ENCODE results near the gene TIMM44.
"Not testable (repeated sequence)": the region's sequence is repeated elsewhere in the genome, so short reads cannot be mapped to it uniquely, and the experiment has no call there.

The TIMM44 gene

DNA sequence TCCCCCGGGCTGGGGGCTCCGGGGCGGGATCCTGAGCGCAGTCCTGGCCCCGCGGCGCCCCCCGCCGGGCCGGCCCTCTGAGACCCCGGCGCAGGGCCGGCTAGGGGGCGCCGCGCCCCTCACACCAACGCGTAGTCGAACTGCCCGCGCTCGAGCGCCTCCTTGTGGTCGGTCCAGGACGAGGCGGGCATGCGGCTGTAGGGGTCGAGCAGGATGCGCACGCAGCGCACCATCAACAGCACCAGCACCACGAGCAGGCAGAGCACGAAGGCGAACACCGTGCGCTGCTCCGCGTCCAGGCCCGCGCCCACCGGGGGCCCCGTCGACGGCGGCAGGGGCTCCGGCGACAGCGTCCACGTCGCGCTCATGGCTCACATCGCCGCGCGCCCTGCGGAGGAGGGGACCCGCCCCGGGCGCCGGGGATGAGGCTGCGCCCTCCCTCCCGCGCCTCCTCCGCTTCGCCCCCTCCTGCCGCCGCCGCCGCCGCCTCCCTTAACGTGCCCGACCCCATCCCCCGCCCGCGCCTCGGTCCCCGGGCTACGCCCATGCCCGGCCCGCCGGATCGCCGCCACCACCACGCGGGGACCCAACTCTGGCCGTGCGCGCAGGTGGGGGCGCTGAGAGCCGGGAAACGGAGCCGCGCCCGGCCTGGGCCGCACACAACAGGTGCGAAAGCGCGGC, 18.2 kb downstream of the TIMM44 start:
- peak; percentile 81 for DNase-seq (ENCODE audit: low read depth)

DNA sequence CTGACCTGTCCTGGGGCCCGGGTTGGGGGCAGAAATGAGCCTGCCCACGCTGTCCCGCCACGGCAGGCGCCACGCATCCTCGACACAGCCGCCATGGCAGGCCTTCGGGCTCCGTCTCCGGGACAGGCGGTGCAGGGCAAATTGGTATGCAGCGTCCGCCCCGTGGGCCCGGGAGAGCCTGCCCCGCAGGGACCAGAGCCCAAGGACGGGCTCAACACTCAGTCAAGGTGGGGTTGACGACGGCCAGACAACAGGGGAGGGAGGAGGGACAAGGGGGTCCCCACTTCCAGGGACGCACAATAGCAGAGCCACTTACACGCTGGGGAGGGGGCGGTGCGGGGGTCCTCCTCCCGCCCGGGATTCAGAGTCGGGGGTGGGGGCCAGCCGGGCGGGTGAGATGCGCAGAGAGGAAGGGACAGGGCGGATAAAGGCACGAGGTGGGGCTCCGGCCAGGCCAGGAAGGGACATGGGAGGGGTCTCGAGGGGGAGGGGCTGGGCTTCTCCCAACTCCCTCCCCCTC, 18.8 kb downstream of the TIMM44 start:
- DNase-seq (ENCODE audit: low read depth): no peak

DNA sequence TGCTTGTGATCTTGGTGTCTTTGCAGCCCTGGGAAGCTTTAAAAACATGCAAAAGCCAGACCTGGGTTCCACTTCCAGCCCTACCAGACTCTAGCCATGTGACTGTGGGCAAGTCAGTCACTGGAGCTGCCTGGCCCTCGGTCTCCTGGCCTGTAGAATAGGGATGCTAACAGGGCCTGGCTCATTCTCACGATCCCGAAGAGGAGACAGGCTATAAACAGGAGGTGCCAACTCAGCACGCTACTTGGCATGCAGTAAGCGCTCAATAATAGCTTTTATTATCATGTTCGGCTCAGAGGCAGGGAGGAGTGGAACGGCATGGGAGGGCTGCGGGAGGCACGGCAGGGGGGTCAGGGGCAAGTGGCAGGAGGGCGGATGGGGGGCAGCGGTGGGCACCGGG, 19.2 kb downstream of the TIMM44 start:
- DNase-seq (ENCODE audit: low read depth): no peak

DNA sequence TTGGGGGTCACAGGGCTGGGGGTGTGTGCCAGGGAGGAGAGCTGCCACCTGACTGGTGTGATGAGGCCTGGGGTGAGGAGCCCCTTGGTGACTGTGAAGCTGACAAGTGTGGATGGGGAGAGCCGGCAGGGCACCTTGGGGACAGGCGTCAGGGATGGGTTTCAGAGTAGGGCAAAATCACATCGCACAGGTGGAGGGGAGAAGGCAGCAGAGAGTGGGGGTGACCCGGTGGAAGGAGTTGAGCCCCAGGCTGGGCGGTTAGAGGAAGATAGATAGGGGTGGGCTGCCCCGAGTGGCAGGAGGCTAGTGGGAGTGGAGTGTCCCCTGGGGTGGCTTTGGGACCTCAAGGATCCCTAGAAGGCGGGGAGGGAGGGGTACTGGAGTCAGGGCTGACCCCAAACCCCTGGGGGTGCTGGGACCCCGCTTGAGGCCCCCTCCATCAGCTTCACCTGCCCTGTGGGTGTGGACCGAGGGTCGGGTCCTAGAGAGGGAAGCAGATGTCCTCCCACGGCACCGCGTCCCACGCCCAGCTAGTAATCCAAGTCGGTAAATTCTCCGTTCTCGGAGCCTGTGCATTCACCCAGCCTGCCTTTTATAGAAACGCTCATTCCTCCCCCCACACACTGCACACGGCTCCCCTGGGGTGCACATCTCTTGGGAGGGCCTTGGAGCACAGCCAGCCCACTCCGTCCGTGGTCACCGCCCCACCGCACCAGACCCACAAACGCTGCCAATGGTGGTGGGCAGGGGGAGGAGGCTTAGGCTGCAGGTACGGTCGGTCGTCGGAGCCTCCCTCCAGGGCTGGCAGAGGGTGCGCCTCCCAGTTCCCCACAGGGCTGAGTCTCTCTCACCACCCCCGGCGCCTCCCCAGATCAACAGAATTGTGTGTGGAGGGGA, 19.9 kb downstream of the TIMM44 start:
- DNase-seq (ENCODE audit: low read depth): no peak

DNA sequence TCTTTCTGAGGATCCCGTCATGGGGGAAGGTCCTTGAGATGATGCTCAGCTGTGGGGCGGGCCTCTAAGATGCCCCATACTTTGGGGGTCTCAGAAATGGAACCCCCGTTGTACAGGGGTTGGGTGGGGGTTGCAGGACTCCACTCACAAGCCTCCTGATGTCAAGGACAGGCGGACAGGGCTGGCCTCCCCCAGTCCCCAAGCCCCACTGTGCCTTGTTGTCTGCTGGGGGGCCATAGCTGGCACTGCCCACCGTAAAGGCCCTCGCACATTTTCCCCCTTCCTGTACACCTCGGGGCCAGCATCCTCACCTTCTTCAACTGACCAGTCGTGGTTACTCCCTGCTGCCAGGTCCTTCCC, 20.6 kb downstream of the TIMM44 start:
- no peak for DNase-seq (ENCODE audit: low read depth)

DNA sequence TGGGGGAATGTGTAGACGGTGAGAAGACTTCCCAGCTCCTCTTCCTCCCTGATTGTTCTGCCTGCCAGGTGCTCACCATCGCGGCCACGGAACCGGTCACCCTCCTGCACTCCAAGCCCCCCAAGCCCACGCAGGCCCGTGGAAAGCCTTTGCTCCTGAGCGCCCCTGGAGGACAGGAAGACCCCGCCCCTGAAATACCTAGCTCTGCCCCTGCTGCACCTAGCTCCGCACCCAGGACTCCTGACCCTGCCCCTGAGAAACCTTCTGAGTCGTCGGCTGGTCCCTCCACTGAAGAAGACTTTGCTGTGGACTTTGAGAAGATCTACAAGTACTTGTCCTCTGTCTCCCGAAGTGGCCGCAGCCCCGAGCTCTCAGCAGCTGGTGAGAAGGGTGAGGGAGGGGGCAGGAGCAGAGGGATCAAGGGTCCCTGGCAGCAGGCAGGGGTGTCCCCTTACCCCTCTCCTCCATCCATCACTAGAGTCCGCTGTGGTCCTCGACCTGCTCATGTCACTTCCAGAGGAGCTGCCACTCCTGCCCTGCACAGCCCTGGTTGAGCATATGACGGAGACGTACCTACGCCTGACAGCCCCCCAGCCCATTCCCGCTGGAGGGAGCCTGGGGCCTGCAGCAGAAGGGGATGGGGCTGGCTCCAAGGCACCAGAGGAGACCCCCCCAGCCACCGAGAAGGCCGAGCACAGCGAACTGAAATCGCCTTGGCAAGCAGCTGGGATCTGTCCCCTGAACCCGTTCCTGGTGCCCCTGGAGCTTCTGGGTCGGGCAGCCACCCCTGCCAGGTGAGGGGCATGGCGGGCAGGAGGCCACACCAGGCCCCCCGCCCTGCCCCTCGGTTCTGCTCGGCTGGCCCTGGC, 21.3 kb downstream of the TIMM44 start:
- DNase-seq (ENCODE audit: low read depth): no peak

DNA sequence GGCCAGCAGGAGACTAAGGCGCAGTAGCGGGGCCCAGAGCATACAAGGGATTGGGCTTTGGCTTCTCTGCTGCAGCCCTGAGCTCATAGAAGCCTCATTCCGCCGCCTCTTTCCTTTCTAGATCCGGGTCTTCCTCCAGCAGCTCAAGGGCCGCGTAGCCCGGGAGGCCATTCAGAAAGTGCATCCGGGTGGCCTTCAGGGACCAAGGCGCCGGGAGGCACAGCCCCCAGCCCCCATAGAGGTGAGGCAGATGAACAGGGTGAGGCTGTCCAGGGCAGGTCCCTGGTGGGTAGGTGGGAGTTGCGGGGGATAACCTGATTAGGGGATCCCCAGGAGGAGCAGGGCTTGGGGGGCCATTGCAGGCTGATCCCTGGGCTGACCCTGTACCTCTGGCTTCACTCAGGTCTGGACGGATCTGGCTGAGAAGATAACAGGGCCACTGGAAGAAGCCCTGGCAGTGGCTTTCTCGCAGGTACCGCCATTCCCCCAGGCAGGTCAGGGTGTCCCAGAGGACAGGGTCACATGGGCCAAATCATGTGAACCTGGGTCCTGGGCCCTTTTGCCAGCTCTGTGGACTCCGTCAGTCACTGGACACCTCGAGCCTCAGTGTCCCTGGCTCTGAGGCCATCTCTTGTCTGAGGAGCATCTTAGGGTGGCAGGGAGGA, 22.0 kb downstream of the TIMM44 start:
- DNase-seq (ENCODE audit: low read depth): no peak

DNA sequence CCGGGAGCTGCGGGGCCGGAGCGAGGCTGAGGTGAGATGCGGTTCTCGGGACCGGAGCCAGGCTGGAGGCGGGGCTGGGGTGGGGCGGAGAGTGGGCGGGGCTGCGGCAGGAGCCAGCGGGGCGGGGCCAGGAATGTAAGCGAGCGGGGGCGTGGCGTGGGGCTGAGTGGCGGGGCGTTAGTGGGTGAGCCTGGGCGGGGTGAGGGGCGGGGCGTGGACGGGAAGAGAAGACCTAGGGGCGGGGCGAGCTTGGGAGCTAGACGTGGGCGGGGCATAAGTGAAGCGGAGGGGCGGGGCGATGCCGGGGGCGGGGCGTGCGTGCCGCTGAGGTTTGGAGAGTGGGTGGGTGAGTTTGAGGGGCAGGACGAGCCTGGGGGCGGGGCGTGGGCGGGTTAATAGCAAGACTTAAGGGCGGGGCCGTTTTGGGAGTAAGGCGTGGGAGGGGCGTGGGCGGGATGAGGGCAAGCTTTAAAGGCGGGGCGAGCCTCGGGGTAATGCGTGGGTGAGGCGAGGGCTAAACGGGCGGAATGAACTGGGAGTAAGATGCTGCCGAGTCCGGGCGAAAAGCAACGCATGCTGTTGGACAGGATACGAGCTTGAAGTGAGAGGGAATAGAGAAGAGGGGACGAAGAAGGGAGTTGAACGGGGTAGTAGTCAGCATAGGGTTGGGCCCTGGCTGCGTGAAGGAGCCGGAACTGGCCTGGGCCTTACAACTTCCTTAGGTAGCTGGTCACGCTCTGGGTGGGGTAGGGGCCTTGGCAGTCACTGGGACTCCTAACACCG, 22.8 kb downstream of the TIMM44 start:
- DNase-seq (ENCODE audit: low read depth): peak; percentile 97

DNA sequence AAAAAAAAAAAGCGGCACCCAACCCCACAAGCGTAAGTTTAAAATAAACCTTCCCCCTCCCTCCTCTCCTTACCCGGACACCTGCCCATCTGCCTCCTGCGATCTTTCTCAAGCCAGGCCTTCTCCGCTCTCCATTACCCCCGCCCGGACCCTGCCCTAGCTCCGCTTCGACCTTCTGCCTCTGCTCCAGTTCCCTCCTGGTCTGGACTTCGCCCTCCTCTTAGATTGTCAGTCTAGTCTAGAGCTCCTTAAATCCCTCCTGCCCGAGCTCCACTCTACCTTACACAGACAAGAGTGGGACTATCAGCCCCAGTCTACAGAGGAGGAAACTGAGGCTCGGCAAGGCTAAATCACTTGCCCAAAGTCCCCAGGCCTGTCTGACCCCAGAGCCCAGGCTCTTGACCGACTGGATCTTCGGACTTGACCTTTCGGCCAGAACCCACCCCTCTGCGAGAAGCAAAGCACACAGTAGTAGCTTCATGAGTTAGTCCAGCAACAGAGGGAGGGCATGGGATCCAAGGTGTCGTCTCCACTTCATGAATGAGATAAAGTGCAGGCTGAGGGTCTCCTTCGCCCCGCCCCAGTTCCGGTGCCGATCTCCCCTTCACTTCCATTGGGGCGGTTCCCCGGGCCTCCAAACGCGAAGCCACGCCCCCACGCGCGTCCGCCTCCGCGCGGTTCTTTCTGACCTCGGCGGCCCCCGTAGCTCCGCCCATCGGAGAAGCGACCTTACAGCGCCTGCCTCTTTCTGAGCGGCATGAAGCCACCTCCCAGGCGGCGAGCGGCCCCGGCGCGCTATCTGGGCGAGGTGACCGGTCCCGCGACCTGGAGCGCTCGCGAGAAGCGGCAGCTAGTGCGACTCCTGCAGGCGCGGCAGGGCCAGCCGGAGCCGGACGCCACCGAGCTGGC, 23.6 kb downstream of the TIMM44 start, which contains the start of gene SNAPC2:
TSS of gene SNAPC2 (plus strand) at position 729 of the 909 bp plus-strand sequence. CDS start at position 758, 29 bp downstream.
- DNase-seq (ENCODE audit: low read depth): peak; percentile 96

DNA sequence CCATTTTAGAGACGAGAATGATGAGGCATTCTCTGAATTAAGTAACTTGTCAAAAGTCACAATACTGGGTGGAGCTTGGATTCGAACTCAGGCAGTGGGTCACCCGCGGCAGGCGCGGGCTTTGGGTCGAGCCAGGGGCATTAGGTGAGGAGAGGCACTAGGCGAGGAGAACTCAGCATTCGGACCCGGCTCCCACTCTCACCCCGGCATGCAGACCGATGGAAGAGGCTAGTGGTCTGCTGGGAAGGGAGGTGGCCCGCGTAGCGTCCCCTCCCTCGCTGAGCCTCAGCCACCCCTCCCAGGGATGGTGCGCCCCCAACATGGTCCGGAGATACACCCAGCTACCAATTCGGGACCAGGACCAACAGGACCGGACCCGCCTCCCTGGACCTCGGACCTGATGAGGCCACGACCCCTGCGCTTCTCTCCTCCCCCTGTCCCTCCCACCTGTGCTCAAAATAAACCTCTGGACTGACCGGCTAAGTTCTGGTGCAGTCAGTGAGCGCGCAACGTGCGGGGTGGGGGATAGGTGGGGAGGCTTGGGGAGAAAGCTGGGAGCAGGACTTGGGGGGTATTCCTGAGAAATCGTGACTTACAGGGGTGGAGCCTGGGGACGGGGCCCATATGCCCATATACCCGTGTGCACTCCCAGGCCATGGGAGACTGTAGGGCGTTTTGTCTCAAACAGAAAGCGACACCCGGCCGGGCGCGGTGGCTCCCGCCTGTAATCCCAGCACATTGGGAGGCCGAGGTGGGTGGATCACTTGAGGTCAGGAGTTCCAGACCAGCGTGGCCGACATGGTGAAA, 24.6 kb downstream of the TIMM44 start:
- DNase-seq (ENCODE audit: low read depth): no peak

DNA sequence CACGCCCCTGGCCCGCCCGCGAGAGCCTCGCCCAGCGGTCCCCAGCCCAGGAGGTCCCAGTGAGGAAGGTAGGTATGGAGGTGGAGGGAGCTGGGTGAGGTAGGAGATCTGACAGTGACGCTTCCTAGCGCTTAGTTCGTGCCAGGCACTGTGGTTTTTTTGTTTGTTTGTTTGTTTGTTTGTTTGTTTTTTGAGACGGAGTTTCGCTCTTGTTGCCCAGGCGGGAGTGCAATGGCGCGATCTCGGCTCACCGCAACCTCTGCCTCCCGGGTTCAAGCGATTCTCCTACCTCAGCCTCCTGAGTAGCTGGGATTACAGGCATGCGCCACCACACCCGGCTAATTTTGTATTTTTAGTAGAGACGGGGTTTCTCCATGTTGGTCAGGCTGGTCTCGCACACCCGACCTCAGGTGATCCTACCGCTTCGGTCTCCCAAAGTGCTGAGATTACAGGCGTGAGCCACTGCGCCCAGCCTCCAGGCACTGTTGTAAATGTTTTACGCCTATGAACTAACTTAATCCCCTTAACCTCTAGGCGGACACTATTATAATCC, 25.3 kb downstream of the TIMM44 start:
- not testable (repeated sequence) for DNase-seq (ENCODE audit: low read depth)

DNA sequence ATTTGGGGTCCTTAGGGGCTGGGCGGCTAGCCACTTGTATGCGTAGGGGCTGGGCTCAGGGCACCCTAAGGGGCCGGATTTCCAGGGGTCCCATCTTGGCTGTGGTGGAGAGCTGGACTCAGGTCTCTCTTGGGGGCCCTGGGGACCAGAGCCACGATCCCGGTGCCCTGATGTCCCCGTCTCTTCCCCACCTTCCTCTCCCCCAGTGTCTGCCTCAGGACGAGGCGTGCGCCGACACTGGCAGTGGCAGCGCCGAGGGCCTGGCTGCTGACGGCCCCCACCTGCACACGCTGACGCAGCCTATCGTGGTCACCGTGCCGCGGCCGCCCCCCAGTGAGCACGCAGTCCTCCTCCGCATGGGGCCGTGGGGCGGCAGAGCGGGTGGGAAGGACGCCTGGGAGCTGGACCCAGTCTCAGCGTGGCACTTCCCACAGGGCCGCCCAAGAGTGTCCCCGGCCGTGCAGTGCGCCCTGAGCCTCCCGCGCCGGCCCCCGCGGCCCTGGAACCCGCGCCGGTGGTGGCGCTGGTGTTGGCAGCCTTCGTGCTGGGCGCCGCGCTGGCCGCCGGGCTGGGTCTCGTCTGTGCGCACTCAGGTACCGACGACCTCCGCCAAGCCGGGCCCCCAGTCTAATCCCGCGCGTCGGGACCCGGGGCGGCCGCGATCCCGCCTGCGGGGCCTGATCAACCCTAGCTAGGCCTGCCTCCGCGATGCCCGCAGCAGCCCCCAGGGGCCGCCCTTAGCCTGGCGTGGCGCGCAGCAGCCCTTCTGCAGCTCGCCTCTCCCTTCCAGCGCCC, 26.0 kb downstream of the TIMM44 start:
- DNase-seq (ENCODE audit: low read depth): peak; percentile 67

DNA sequence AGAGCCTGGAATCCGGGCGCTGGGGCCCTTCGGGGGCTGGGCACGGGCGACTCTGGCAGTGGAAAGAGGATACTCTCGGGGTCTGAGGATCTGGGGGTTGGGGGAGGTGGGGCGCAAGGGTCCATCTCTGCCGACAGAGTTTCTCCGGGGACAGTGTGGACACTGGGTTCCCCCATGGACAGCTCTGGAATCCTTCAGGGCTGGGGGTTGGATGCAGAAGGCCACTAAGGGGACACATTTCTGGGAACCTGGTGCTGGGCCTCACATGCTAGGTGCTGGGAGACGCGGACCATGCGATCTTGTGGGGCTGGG, 26.6 kb downstream of the TIMM44 start:
- no peak for DNase-seq (ENCODE audit: low read depth)

DNA sequence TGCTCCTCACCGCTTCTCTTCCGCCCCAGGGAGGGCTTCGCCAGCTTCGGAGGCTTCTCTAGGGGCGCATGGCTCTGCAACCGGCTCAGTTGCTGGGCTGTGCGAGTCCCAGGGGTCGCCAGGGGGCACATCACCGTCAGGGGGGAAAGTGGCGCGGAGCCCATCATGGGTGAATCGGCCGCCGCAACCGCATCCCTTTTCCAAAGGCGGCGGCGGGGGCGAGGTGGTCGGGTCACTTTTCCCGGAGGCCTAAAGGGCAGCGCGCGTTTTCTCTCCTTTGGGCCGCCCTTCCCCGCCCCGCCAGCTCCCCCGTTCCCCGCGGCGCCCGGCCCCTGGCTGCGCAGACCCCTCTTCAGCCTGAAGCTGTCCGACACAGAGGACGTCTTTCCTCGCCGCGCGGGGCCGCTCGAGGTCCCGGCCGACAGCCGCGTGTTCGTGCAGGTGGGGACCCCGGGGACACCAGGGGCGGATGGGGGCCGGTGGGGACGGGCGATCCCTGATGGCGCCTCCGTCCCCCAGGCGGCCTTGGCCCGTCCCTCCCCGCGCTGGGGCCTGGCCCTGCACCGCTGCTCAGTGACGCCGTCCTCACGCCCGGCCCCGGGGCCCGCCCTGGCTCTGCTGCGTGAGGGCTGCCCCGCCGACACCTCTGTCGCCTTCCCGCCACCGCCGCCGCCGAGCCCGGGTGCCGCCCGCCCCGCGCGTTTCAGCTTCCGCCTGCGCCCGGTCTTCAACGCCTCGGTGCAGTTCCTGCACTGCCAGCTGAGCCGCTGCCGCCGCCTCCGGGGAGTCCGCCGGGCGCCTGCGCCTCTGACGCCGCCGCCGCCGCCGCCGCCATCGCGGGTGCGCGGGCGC, 27.1 kb downstream of the TIMM44 start:
- DNase-seq (ENCODE audit: low read depth): peak; percentile 63

DNA sequence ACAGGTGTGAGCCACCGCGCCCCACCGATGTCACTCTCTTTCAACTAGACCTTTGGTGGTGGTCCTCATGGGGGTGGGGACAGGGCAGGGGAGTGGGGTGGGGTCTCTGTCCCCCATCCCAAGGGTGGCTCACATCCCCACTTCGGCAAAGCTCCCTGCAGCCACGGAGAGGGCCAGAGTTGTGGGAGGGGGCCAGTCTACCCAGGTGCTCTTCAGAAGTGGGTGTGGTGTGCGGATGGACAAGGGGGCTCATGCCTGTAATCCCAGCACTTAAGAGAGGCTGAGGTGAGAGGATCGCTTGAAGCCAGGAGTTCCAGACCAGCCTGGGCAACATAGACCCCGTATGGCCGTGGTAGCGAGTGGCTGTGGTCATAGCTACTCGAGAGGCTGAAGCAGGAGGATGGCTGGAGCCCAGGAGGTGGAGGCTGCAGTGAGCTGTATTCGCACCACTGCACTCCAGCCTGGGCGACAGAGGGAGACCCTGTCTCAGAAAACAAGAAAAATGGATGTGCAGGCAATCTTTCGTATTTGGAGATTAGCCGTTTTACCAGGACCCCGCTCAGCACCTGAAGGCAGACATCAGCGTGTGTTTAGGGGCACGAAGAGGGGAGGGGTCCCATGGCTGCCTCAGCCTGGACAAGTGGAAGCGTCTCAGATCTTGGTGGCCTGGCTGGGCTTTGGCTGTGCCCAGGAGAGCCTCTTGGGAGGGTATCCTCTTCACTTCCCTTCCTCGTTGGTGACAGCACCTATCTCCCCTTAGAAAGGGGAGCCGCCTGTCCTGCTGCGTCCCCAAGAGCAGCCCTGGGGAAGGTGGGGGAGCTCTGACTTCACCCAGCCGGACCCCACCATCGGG, 28.0 kb downstream of the TIMM44 start:
- no peak for DNase-seq (ENCODE audit: low read depth)

DNA sequence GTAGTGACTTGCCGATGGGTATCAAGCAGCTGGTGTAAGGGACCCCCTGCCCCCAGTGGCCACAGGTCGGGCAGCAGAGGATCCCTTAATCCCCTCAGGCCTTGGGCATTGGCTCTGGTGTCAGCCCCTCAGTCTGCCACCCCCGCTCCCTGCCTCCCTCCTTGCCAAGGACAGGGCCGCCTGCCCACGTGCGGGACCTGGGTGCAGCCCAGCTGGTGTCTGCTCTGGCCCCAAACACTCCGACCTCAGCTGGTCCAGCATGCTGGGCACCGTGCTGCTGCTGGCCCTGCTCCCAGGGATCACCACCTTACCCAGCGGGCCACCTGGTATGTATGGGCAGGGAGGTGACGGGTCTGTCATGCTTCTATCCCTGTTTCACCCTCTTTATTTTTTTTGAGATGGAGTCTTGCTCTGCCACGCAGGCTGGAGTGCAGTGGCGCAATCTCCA, 28.8 kb downstream of the TIMM44 start, which contains the start of gene TGFBR3L:
TSS of gene TGFBR3L (plus strand) at position 233 of the 448 bp plus-strand sequence.
- DNase-seq (ENCODE audit: low read depth): no peak
